ENCODE measurements around the gene C1orf226. TPM values are rescaled to one million over a fixed set of nuclear protein-coding genes. Genes with fewer than 3 reads are reported as not detected.
"Not testable (repeated sequence)": the region's sequence is repeated elsewhere in the genome, so short reads cannot be mapped to it uniquely, and the experiment has no call there.

C1orf226 gene
- total RNA-seq, 1 donor from 2014 or later: 9.8 TPM

GRCh38 chr1:162412002-162412401 is 30.5 kb downstream of the C1orf226 start, which contains the start of gene SH2D1B:
Gene SH2D1B (minus strand): TSS chr1:162412136. CDS start chr1:162412016, 120 bp downstream.
- H3K27me3 Mint-ChIP-seq (ENCODE audit: low read depth): no peaks in the 10 kb centered on the region
- no peak within 1 kb of the TSS for H3K4me3 Mint-ChIP-seq
- TF ChIP-seq CTCF (conservative IDR thresholded peaks at IDR 0.05): no peak
- H3K4me1 Mint-ChIP-seq: no peaks in the 10 kb centered on the region
- no peak for DNase-seq (ENCODE audit: low read depth, low spot score)
- H3K36me3 Mint-ChIP-seq (ENCODE audit: low read depth): no peaks in the 10 kb centered on the region
- no peak within 1 kb of the TSS for H3K27ac Mint-ChIP-seq (ENCODE audit: unreplicated experiment)
- H3K9me3 Mint-ChIP-seq: peaks cover 2% of the 10 kb centered on the region

- Mint-ChIP-seq H3K4me3 (no peak overlapping the region), H3K36me3 (ENCODE audit: low read depth) (no peaks in the 10 kb centered on the region), H3K9me3 (peaks cover 11% of the 10 kb centered on the region), H3K27me3 (ENCODE audit: low read depth) (no peaks in the 10 kb centered on the region), H3K27ac (ENCODE audit: unreplicated experiment) (no peak overlapping the region), H3K4me1 (no peaks in the 10 kb centered on the region)
- no peak for DNase-seq (ENCODE audit: low read depth, low spot score)
- TF ChIP-seq CTCF (conservative IDR thresholded peaks at IDR 0.05): no peak
Measured at GRCh38 chr1:162416215-162416614, 34.7 kb downstream of the C1orf226 start.

- no peak for TF ChIP-seq CTCF (conservative IDR thresholded peaks at IDR 0.05)
- H3K36me3 Mint-ChIP-seq (ENCODE audit: low read depth): no peaks in the 10 kb centered on the region
- no peaks in the 10 kb centered on the region for H3K27me3 Mint-ChIP-seq (ENCODE audit: low read depth)
- H3K4me3 Mint-ChIP-seq: no peak overlapping the region
- DNase-seq (ENCODE audit: low read depth, low spot score): no peak
- H3K9me3 Mint-ChIP-seq: peaks cover 11% of the 10 kb centered on the region
- H3K27ac Mint-ChIP-seq (ENCODE audit: unreplicated experiment): no peak overlapping the region
- H3K4me1 Mint-ChIP-seq: no peaks in the 10 kb centered on the region
Measured at GRCh38 chr1:162416909-162417308, 35.4 kb downstream of the C1orf226 start.

GRCh38 chr1:162417650-162418049 is 36.1 kb downstream of the C1orf226 start:
- no peaks in the 10 kb centered on the region for H3K36me3 Mint-ChIP-seq (ENCODE audit: low read depth)
- TF ChIP-seq CTCF (conservative IDR thresholded peaks at IDR 0.05): no peak
- H3K9me3 Mint-ChIP-seq: peaks cover 13% of the 10 kb centered on the region
- no peak overlapping the region for H3K27ac Mint-ChIP-seq (ENCODE audit: unreplicated experiment)
- H3K4me1 Mint-ChIP-seq: no peaks in the 10 kb centered on the region
- no peak for DNase-seq (ENCODE audit: low read depth, low spot score)
- no peaks in the 10 kb centered on the region for H3K27me3 Mint-ChIP-seq (ENCODE audit: low read depth)
- no peak overlapping the region for H3K4me3 Mint-ChIP-seq

GRCh38 chr1:162418584-162418983 is 37.1 kb downstream of the C1orf226 start:
- not testable (repeated sequence) for H3K4me1 Mint-ChIP-seq; H3K27me3 Mint-ChIP-seq (ENCODE audit: low read depth); H3K4me3 Mint-ChIP-seq; H3K36me3 Mint-ChIP-seq (ENCODE audit: low read depth); DNase-seq (ENCODE audit: low read depth, low spot score); H3K27ac Mint-ChIP-seq (ENCODE audit: unreplicated experiment)
- H3K9me3 Mint-ChIP-seq: peaks cover 17% of the 10 kb centered on the region

- H3K9me3 Mint-ChIP-seq: peaks cover 20% of the 10 kb centered on the region
- H3K27ac Mint-ChIP-seq (ENCODE audit: unreplicated experiment); DNase-seq (ENCODE audit: low read depth, low spot score); H3K27me3 Mint-ChIP-seq (ENCODE audit: low read depth); H3K4me3 Mint-ChIP-seq; H3K4me1 Mint-ChIP-seq; H3K36me3 Mint-ChIP-seq (ENCODE audit: low read depth): not testable (repeated sequence)
Measured at GRCh38 chr1:162419450-162419931, 38.0 kb downstream of the C1orf226 start.

GRCh38 chr1:162420120-162420519 is 38.6 kb downstream of the C1orf226 start:
- no peaks in the 10 kb centered on the region for H3K36me3 Mint-ChIP-seq (ENCODE audit: low read depth)
- no peaks in the 10 kb centered on the region for H3K4me1 Mint-ChIP-seq
- no peak for TF ChIP-seq CTCF (conservative IDR thresholded peaks at IDR 0.05)
- no peaks in the 10 kb centered on the region for H3K27me3 Mint-ChIP-seq (ENCODE audit: low read depth)
- H3K9me3 Mint-ChIP-seq: peaks cover 19% of the 10 kb centered on the region
- no peak overlapping the region for H3K27ac Mint-ChIP-seq (ENCODE audit: unreplicated experiment)
- H3K4me3 Mint-ChIP-seq: no peak overlapping the region
- no peak for DNase-seq (ENCODE audit: low read depth, low spot score)
